Fibroblast of lung (primary cell): Measurements from ENCODE around the gene MUC4. TPM values are rescaled to one million over a fixed set of nuclear protein-coding genes. Genes with fewer than 3 reads are reported as not detected.

Experiments used
- DNase-seq, 2 donors: peaks; one replicate each; pipeline versions ENCODE4 v3.0.0 to v3.0.0-alpha.2; 2010; ENCODE audit warnings: low read depth in 2 of 2
- H2AFZ ChIP-seq: 2 replicates; pipeline ENCODE4 v1.5.1; 2012; ENCODE audit warnings: low read length, control low read depth, inconsistent platforms
- H3K27ac ChIP-seq: 2 replicates; pipeline ENCODE4 v1.5.1; 2011; ENCODE audit warnings: low read length, control low read depth; ENCODE audit not compliant: insufficient read depth
- H3K27me3 ChIP-seq: 2 replicates; pipeline ENCODE4 v1.5.1; 2011; ENCODE audit warnings: mild to moderate bottlenecking, low read length; ENCODE audit not compliant: control insufficient read depth, insufficient read depth
- H3K36me3 ChIP-seq: 2 replicates; pipeline ENCODE4 v1.5.1; 2011; ENCODE audit warnings: low read length; ENCODE audit not compliant: control insufficient read depth, insufficient read depth
- H3K4me1 ChIP-seq: 2 replicates; pipeline ENCODE4 v1.5.1; 2011; ENCODE audit warnings: low read length; ENCODE audit not compliant: control insufficient read depth, insufficient read depth; ENCODE audit errors: extremely low read depth
- H3K4me2 ChIP-seq: 2 replicates; pipeline ENCODE4 v1.5.1; 2011; ENCODE audit warnings: low read length, control low read depth; ENCODE audit not compliant: insufficient read depth; ENCODE audit errors: extremely low read depth
- H3K4me3 ChIP-seq, 4 experiments: fragments of 200-600 bp in 1 of 4; sonication (generic) in 1 of 4; replicated peaks in 1 of 4; 2 replicates each; pipeline ENCODE4 v1.5.1; 2011 to 2016; ENCODE audit warnings: low read length in 4 of 4, low read depth in 3 of 4, mild to moderate bottlenecking in 3 of 4, control low read depth in 2 of 4, inconsistent platforms in 1 of 4, mixed read lengths in 1 of 4; ENCODE audit not compliant: insufficient read depth in 1 of 4; ENCODE audit errors: control extremely low read depth in 1 of 4
- H3K79me2 ChIP-seq: 2 replicates; pipeline ENCODE4 v1.5.1; 2012; ENCODE audit warnings: mild to moderate bottlenecking, low read length, inconsistent platforms; ENCODE audit not compliant: control insufficient read depth, insufficient read depth
- H3K9ac ChIP-seq: 2 replicates; pipeline ENCODE4 v1.5.1; 2011; ENCODE audit warnings: mild to moderate bottlenecking, low read length, control low read depth; ENCODE audit not compliant: insufficient read depth
- H3K9me3 ChIP-seq: 2 replicates; pipeline ENCODE4 v1.5.1; 2012; ENCODE audit warnings: low read depth, low read length; ENCODE audit not compliant: control insufficient read depth, insufficient read depth
- H4K20me1 ChIP-seq: 2 replicates; pipeline ENCODE4 v1.5.1; 2011; ENCODE audit warnings: low read length; ENCODE audit not compliant: control insufficient read depth, insufficient read depth; ENCODE audit errors: extremely low read depth
- EZH2 ChIP-seq: IDR thresholded peaks from 2 replicates; pipeline ENCODE4 v1.5.1; 2012; ENCODE audit warnings: low read length, control low read depth, mild to moderate bottlenecking; ENCODE audit errors: missing control alignments
- polyA plus RNA-seq, 2 donors: library from polyadenylated mRNA; depleted of rRNA in 1 of 2; stranded (reverse) in 1 of 2; unstranded in 1 of 2; fragments of >200 nt; gene quantifications; 2 replicates each; pipeline ENCODE4 v1.2.1, GENCODE V29; 2011 to 2012; ENCODE audit warnings: missing spikeins in 1 of 2
- total RNA-seq: library from RNA; depleted of rRNA; stranded (reverse); fragments of >200 nt; gene quantifications from 2 replicates; pipeline ENCODE4 v1.2.1, GENCODE V29; 2014
- TF ChIP-seq, protein P1 (sequence below), 2 donors: IDR thresholded peaks in 1 of 2; conservative IDR thresholded peaks in 1 of 2; 1 replicate in 1 of 2; 2 replicates in 1 of 2; pipeline ENCODE4 v1.5.1; 2011 to 2012; ENCODE audit warnings: low read length in 2 of 2, control low read depth in 1 of 2, inconsistent platforms in 1 of 2, low read depth in 1 of 2, mild to moderate bottlenecking in 1 of 2

MUC4 gene
- total and polyA plus RNA-seq, 2 donors (not counting 1 experiment from before 2014, with no cell fraction given) = not detected

DNA sequence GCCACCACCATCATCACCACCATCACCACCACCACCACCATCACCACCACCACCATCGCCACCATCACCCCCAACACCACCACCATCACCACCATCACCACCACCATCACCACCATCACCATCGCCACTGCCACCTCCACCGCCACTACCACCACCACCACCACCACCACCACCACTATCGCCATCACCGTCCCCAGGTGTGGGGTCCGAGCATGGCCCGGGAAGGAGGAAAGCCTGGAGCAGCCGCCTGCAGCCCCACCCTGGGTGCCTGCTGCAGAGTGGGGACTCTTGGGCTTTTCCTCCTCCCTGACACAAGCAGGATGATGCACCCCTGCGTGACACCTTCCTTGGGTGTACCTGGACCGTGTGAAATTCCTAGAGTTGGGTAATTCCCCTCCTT lies 43.9 kb downstream of the MUC4 start:
- H3K4me1 ChIP-seq = no peaks in the 10 kb centered on the region
- no peak for DNase-seq
- no peaks in the 10 kb centered on the region for H3K27me3 ChIP-seq
- no peak overlapping the region for H3K27ac ChIP-seq
- H4K20me1 ChIP-seq = no peaks in the 10 kb centered on the region
- no peaks in the 10 kb centered on the region for H3K9me3 ChIP-seq
- no peaks in the 10 kb centered on the region for H3K79me2 ChIP-seq
- no peak overlapping the region for H2AFZ ChIP-seq
- no peak overlapping the region for H3K9ac ChIP-seq
- no peaks in the 10 kb centered on the region for H3K36me3 ChIP-seq
- H3K4me2 ChIP-seq = no peak overlapping the region
- TF ChIP-seq EZH2 = no peak
- TF ChIP-seq, protein P1, sequence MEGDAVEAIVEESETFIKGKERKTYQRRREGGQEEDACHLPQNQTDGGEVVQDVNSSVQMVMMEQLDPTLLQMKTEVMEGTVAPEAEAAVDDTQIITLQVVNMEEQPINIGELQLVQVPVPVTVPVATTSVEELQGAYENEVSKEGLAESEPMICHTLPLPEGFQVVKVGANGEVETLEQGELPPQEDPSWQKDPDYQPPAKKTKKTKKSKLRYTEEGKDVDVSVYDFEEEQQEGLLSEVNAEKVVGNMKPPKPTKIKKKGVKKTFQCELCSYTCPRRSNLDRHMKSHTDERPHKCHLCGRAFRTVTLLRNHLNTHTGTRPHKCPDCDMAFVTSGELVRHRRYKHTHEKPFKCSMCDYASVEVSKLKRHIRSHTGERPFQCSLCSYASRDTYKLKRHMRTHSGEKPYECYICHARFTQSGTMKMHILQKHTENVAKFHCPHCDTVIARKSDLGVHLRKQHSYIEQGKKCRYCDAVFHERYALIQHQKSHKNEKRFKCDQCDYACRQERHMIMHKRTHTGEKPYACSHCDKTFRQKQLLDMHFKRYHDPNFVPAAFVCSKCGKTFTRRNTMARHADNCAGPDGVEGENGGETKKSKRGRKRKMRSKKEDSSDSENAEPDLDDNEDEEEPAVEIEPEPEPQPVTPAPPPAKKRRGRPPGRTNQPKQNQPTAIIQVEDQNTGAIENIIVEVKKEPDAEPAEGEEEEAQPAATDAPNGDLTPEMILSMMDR (conservative IDR thresholded peaks at IDR 0.05 in 1 of 2, IDR thresholded peaks at IDR 0.05 in 1 of 2; ENCODE audit: low read depth in 1 of 2, low read length in 2 of 2) = no peak
- H3K4me3 ChIP-seq = no peak overlapping the region

DNA sequence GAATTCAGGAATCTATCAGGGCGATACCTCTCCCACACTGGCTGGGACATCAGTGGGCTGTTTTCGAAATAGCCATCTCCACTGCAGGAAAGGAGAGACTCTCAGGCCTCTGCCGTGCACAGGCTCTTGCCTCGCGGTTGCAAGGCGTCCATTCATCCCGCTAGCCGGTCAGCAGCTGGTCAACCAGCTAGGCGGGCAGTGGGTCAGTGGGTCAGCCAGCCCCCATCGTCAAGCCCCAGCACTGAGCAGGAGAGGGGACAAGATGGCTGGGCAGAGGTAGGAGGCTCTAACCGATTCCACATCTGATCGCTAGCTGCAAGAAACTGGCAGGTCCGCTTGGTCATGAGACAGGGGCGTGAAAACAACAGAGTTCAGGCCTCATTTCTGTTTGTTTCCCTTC lies 45.1 kb downstream of the MUC4 start:
- no peak overlapping the region for H3K27ac ChIP-seq
- no peak overlapping the region for H3K9ac ChIP-seq
- no peaks in the 10 kb centered on the region for H4K20me1 ChIP-seq
- H2AFZ ChIP-seq = no peak overlapping the region
- no peaks in the 10 kb centered on the region for H3K4me1 ChIP-seq
- no peak overlapping the region for H3K4me3 ChIP-seq
- no peaks in the 10 kb centered on the region for H3K36me3 ChIP-seq
- peaks cover under 1% of the 10 kb centered on the region for H3K27me3 ChIP-seq
- DNase-seq = no peak
- no peak overlapping the region for H3K4me2 ChIP-seq
- TF ChIP-seq, protein P1 (conservative IDR thresholded peaks at IDR 0.05 in 1 of 2, IDR thresholded peaks at IDR 0.05 in 1 of 2; ENCODE audit: low read depth in 1 of 2, low read length in 2 of 2) = no peak
- no peak for TF ChIP-seq EZH2
- no peaks in the 10 kb centered on the region for H3K79me2 ChIP-seq
- H3K9me3 ChIP-seq = no peaks in the 10 kb centered on the region

DNA sequence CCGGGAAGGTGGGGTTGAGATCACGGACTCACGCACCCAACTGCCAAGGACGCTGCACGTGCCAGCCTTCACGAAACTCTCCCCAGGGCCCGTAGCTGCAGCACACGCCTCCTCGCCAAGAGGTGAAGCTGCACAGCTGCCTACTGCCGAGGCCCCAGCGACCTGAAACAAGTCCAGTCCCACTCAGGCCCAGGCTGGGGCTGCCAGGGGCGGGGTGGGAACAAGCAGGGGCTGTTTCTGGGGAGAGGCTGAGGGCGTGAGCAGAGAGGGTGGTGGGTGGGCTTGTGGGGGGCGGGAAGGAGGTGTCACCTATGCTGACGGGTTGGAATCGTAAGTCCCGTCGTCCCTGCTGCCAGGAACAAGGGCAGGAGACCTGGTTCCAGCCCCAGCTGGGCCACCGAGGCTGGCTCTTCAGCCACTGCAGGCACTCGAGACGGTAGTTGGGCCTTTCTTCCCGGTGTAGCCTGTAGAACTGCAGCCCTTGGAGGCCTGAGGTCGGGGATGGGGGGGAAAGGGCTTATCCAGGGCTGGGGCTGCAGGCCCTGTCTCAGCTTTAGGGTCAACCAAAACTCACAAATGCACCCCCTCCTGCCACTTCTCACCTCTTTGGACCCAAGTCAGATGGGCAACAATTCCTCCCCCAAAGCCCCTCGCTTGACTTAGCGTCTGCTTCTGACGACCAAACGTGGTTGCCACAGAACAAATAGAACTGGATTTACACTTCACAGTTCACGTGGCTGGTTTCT lies 46.6 kb downstream of the MUC4 start:
- no peak overlapping the region for H3K9ac ChIP-seq
- no peaks in the 10 kb centered on the region for H3K4me1 ChIP-seq
- no peak overlapping the region for H2AFZ ChIP-seq
- no peak overlapping the region for H3K27ac ChIP-seq
- no peaks in the 10 kb centered on the region for H3K36me3 ChIP-seq
- no peak for DNase-seq
- no peaks in the 10 kb centered on the region for H4K20me1 ChIP-seq
- H3K27me3 ChIP-seq = peaks cover 14% of the 10 kb centered on the region
- H3K9me3 ChIP-seq = no peaks in the 10 kb centered on the region
- no peaks in the 10 kb centered on the region for H3K79me2 ChIP-seq
- H3K4me3 ChIP-seq = no peak overlapping the region
- no peak for TF ChIP-seq EZH2
- TF ChIP-seq, protein P1 (conservative IDR thresholded peaks at IDR 0.05 in 1 of 2, IDR thresholded peaks at IDR 0.05 in 1 of 2; ENCODE audit: low read depth in 1 of 2, low read length in 2 of 2) = no peak
- H3K4me2 ChIP-seq = no peak overlapping the region
